Bone marrow (tissue), 2 donors: ENCODE data around the gene RGN.
"Not testable (repeated sequence)": the region's sequence is repeated elsewhere in the genome, so short reads cannot be mapped to it uniquely, and the experiment has no call there.

Experiments
- DNase-seq, 2 donors: peaks; one replicate each; lab custom pipeline; 2025; lab: John Stamatoyannopoulos, UW

The RGN gene

GRCh38 chrX:47078129-47079043, at the start of gene RGN:
Gene RGN, plus strand, starts transcription at chrX:47078443. Its CDS starts 2,702 bp downstream, at chrX:47081145.
- no peak for DNase-seq

- DNase-seq, result peak in 1 of 2 donors; percentile 55
Measured at GRCh38 chrX:47030339-47030738, 47.9 kb upstream of the RGN start.

- no peak for DNase-seq
Measured at GRCh38 chrX:47047989-47048388, 30.3 kb upstream of the RGN start.

- no peak for DNase-seq
Measured at GRCh38 chrX:47059142-47059874, 18.9 kb upstream of the RGN start.

- no peak for DNase-seq
Measured at GRCh38 chrX:47060708-47061107, 17.5 kb upstream of the RGN start.

GRCh38 chrX:47061238-47061919, 16.9 kb upstream of the RGN start:
- DNase-seq, result no peak

GRCh38 chrX:47063179-47063578, 15.1 kb upstream of the RGN start:
- no peak for DNase-seq

- no peak for DNase-seq
Measured at GRCh38 chrX:47068214-47068613, 10.0 kb upstream of the RGN start.

- DNase-seq, result no peak
Measured at GRCh38 chrX:47068720-47069119, 9.5 kb upstream of the RGN start.

- DNase-seq, result no peak
Measured at GRCh38 chrX:47080215-47080914, 2.1 kb downstream of the RGN start.

GRCh38 chrX:47080915-47081236, 2.6 kb downstream of the RGN start:
- DNase-seq, result no peak

GRCh38 chrX:47091149-47091775, 13.0 kb downstream of the RGN start:
- no peak for DNase-seq

- peak in 1 of 2 donors; percentile 2 for DNase-seq
Measured at GRCh38 chrX:47093248-47093647, 15.0 kb downstream of the RGN start.

- DNase-seq, result no peak
Measured at GRCh38 chrX:47093860-47094259, 15.6 kb downstream of the RGN start.

GRCh38 chrX:47097018-47097417, 18.8 kb downstream of the RGN start:
- no peak for DNase-seq

GRCh38 chrX:47098338-47099094, 20.3 kb downstream of the RGN start:
- DNase-seq, result no peak

GRCh38 chrX:47101206-47101605, 23.0 kb downstream of the RGN start:
- DNase-seq, result no peak

GRCh38 chrX:47110936-47111615, 32.8 kb downstream of the RGN start:
- not testable (repeated sequence) for DNase-seq

- no peak for DNase-seq
Measured at GRCh38 chrX:47112316-47112954, 34.2 kb downstream of the RGN start.
